GM18499 (cell line): ENCODE measurements around the gene GNB1L.
A peak's percentile ranks its signal among the peaks of the same experiment; 100 is the strongest.

Experiments
- ATAC-seq: cut with Tn5 transposase; IDR thresholded peaks from one replicate; pipeline ENCODE4 v1.9.1; 2021; ENCODE audit warnings: moderate number of reproducible peaks; ENCODE audit not compliant: insufficient read depth, unreplicated experiment

Gene GNB1L

GRCh38 chr22:19867617-19868016 lies 12.9 kb upstream of the GNB1L start:
- no peak for ATAC-seq

GRCh38 chr22:19866665-19867009 lies 12.0 kb upstream of the GNB1L start:
- ATAC-seq: no peak

GRCh38 chr22:19865141-19865829 lies 10.6 kb upstream of the GNB1L start:
- ATAC-seq: no peak

GRCh38 chr22:19864538-19865106 lies 9.9 kb upstream of the GNB1L start:
- ATAC-seq: no peak

- no peak for ATAC-seq
These were observed 8.9 kb upstream of the GNB1L start for GRCh38 chr22:19863571-19863970.

- ATAC-seq: no peak
These were observed 8.1 kb upstream of the GNB1L start for GRCh38 chr22:19862619-19863246.

GRCh38 chr22:19859861-19860510 lies 5.3 kb upstream of the GNB1L start:
- no peak for ATAC-seq

- ATAC-seq: no peak
These were observed 2.7 kb upstream of the GNB1L start for GRCh38 chr22:19857382-19857781.

GRCh38 chr22:19855504-19856409 lies 1.1 kb upstream of the GNB1L start:
- peak; percentile 26 for ATAC-seq

- ATAC-seq: no peak
These were observed 546 bp downstream of the GNB1L start for GRCh38 chr22:19853879-19854777.

- ATAC-seq: no peak
These were observed 1.4 kb downstream of the GNB1L start for GRCh38 chr22:19853058-19853878.

GRCh38 chr22:19852177-19852781 lies 2.4 kb downstream of the GNB1L start:
- no peak for ATAC-seq

- ATAC-seq: no peak
These were observed 3.1 kb downstream of the GNB1L start for GRCh38 chr22:19851291-19852176.

- ATAC-seq: no peak
These were observed 3.9 kb downstream of the GNB1L start for GRCh38 chr22:19850763-19851109.

- no peak for ATAC-seq
These were observed 4.6 kb downstream of the GNB1L start for GRCh38 chr22:19849835-19850762.
